Stimulated activated naive B cell treated with anti-CD40 and anti-IgM and Interleukin-4, amounts not matched to agents 10 μg/mL and 1 μg/mL and 100 μg/mL, for 72 hours (primary cell): ENCODE data around the gene SULT1A2.

ENCODE experiments used
- ATAC-seq, 2 donors: fragments of 150-1000 bp; cut with Tn5 transposase; replicated peaks; 2 replicates each; pipeline ENCODE4 v1.10.0; 2021; ENCODE audit warnings: moderate library complexity in 1 of 2
- DNase-seq: peaks from one replicate; pipeline ENCODE4 v3.0.0; 2021
- H3K27ac Mint-ChIP-seq: one replicate; pipeline ENCODE4 v1.8.0; 2022; ENCODE audit warnings: mild to moderate bottlenecking, mixed read lengths
- H3K27me3 Mint-ChIP-seq, 2 donors: one replicate each; pipeline ENCODE4 v1.8.0; 2022; ENCODE audit warnings: mixed read lengths in 2 of 2
- H3K36me3 Mint-ChIP-seq, 2 donors: one replicate each; pipeline ENCODE4 v1.8.0; 2022; ENCODE audit warnings: mixed read lengths in 2 of 2, mild to moderate bottlenecking in 1 of 2
- H3K4me1 Mint-ChIP-seq, 2 donors: one replicate each; pipeline ENCODE4 v1.8.0; 2022; ENCODE audit warnings: mixed read lengths in 2 of 2, mild to moderate bottlenecking in 1 of 2
- H3K4me3 Mint-ChIP-seq, 2 donors: one replicate each; pipeline ENCODE4 v1.8.0; 2022; ENCODE audit warnings: mild to moderate bottlenecking in 2 of 2, mixed read lengths in 2 of 2, moderate library complexity in 1 of 2
- H3K9me3 Mint-ChIP-seq, 2 donors: one replicate each; pipeline ENCODE4 v1.8.0; 2022; ENCODE audit warnings: mixed read lengths in 2 of 2, mild to moderate bottlenecking in 1 of 2

SULT1A2 gene

DNA sequence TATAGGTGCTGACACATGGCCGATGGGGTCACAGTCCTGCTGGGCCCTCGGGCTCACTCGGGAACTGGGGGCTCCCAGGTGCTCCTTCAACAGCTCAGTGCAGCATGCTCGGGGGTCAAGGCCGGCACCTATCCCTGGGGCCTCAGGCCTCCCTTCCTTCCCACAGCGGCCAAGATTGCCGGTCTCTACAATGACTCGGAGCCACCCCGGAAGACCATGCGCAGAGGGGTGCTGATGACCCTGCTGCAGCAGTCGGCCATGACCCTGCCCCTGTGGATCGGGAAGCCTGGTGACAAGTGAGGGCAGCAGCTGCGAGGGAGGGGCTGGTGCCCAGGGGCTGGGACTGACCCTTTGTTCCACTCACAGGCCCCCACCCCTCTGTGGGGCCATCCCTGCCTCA is 6.9 kb downstream of the SULT1A2 start:
- DNase-seq = no peak
- peaks cover 5 to 11% of the 10 kb centered on the region in 2 donors for H3K4me1 Mint-ChIP-seq
- H3K27ac Mint-ChIP-seq = no peak overlapping the region
- no peaks in the 10 kb centered on the region for H3K9me3 Mint-ChIP-seq
- H3K36me3 Mint-ChIP-seq = peaks cover 50 to 59% of the 10 kb centered on the region in 2 donors
- H3K4me3 Mint-ChIP-seq = no peak overlapping the region
- no peak for ATAC-seq
- H3K27me3 Mint-ChIP-seq = no peaks in the 10 kb centered on the region

DNA sequence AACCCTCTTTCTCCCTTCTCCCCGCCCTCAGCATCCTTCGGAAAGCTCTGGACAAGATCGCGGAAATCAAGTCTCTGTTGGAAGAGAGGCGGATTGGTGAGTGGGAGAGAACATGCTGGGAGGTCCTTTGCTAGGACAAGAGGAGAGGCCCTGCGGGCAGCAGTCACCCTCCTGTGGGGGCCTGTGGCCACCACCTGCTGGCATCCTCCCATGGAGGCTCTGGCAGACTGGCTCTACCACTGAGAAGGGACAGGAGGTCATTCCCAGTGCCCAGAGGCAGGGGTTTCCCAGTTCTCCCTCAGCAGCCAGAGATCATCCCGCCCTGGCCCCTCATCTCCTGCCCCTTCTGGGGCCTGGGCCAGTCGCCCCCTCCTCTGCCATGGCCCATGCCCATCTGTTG is 7.8 kb downstream of the SULT1A2 start:
- H3K4me1 Mint-ChIP-seq = peaks cover 5 to 11% of the 10 kb centered on the region in 2 donors
- DNase-seq = no peak
- no peaks in the 10 kb centered on the region for H3K9me3 Mint-ChIP-seq
- no peak overlapping the region for H3K4me3 Mint-ChIP-seq
- H3K27ac Mint-ChIP-seq = peak overlapping the region; percentile 25
- no peaks in the 10 kb centered on the region for H3K27me3 Mint-ChIP-seq
- ATAC-seq = no peak
- H3K36me3 Mint-ChIP-seq = peaks cover 56 to 63% of the 10 kb centered on the region in 2 donors

DNA sequence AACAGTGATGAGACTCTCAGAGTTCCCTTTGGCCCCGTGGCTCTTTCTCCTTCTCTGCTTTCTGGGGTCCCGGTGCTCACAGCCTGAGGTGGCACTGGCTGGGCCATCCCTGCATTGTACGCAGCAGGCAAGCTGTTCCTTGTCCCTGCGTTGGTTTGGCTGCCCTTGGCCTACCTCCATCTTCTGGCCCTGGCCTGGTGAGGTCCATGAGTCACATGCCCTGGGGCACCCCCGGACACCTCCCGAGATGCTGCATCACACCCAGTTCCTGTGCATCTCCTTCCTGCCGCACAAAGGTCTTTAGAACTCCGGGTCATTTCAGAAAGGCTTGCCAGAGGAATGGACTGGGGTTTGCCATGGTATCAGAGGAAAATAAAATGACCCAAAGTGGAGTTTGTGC is 9.5 kb downstream of the SULT1A2 start:
- Mint-ChIP-seq H3K4me3 (no peak overlapping the region), H3K27me3 (no peaks in the 10 kb centered on the region), H3K4me1 (peaks cover 5 to 7% of the 10 kb centered on the region in 2 donors), H3K27ac (no peak overlapping the region), H3K36me3 (peaks cover 58 to 67% of the 10 kb centered on the region in 2 donors), H3K9me3 (no peaks in the 10 kb centered on the region)
- DNase-seq = no peak
- ATAC-seq = no peak

DNA sequence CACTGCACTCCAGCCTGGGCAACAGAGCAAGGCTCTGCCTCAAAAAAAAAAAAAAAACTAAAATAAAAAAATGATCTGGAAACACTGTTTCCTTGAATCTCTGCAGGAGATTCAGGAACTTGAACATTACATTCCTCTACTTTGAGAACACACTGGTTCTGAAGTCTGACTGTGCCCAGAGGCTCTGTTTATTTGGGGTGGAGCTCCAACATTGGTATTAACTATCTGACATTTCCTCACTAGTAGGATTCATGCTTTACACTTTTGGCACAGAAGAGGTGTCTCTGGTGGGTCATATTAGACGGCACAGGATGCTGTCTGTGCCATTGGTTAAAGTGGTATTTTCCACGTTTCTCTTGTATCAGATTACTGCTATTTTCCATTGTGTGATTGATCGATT is 10.4 kb downstream of the SULT1A2 start:
- H3K36me3 Mint-ChIP-seq = peaks cover 57 to 65% of the 10 kb centered on the region in 2 donors
- no peaks in the 10 kb centered on the region for H3K9me3 Mint-ChIP-seq
- no peak for DNase-seq
- no peak overlapping the region for H3K4me3 Mint-ChIP-seq
- no peak for ATAC-seq
- no peaks in the 10 kb centered on the region for H3K27me3 Mint-ChIP-seq
- H3K27ac Mint-ChIP-seq = no peak overlapping the region
- H3K4me1 Mint-ChIP-seq = peaks cover 5 to 7% of the 10 kb centered on the region in 2 donors

DNA sequence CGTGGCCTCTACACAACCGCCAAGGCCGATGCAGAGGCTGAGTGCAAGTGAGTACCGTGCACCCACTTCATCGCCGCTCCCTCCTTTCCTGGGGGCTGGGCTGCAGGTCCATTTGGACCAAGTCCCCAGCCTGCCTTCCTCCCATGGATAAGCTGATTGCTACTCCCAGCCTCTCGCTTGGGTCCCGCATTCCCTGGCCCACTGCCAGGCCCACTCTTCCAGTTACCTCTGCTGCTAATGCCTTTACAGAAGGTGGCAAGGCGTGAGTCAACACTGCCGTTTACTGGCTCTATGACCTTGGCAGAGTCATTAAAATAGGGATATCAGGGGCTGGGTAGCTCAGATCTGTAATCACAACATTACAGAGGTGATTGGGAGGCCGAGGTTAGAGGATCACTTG is 11.2 kb downstream of the SULT1A2 start:
- Mint-ChIP-seq H3K36me3 (peaks cover 56 to 64% of the 10 kb centered on the region in 2 donors), H3K27me3 (no peaks in the 10 kb centered on the region), H3K4me1 (peaks cover 5 to 7% of the 10 kb centered on the region in 2 donors), H3K9me3 (no peaks in the 10 kb centered on the region), H3K4me3 (no peak overlapping the region), H3K27ac (no peak overlapping the region)
- no peak for DNase-seq
- no peak for ATAC-seq

DNA sequence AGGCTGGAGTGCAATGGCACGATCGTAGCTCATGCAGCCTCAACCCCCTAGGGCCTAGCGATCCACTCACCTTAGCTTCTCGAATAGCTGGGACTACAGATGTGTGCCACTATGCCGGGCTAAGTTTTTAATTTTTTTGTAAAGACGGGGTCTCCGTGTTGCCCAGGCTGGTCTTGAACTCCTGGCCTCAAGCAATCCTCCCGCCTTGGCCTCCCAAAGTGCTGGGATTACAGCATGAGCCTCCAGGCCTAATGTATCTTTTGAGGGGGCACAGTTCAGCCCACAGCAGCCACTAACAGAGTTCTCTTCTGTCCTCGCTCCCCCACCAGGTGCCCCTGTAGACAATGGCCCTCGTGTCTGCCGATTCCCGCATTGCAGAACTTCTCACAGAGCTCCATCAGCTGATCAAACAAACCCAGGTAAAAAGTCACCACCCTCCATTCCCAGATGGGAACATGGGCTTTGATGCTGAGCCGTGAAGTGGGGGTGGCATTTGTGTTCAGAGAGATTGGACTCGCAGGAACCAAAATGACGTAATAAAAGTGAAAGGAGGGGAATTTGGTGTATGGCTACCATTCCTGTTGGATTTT is 16.0 kb downstream of the SULT1A2 start:
- H3K4me1 Mint-ChIP-seq = peaks cover 4 to 6% of the 10 kb centered on the region in 2 donors
- H3K27ac Mint-ChIP-seq = no peak overlapping the region
- no peaks in the 10 kb centered on the region for H3K9me3 Mint-ChIP-seq
- DNase-seq (no peak), ATAC-seq (no peak)
- H3K36me3 Mint-ChIP-seq = peaks cover 40 to 50% of the 10 kb centered on the region in 2 donors
- H3K4me3 Mint-ChIP-seq = no peak overlapping the region
- no peaks in the 10 kb centered on the region for H3K27me3 Mint-ChIP-seq

DNA sequence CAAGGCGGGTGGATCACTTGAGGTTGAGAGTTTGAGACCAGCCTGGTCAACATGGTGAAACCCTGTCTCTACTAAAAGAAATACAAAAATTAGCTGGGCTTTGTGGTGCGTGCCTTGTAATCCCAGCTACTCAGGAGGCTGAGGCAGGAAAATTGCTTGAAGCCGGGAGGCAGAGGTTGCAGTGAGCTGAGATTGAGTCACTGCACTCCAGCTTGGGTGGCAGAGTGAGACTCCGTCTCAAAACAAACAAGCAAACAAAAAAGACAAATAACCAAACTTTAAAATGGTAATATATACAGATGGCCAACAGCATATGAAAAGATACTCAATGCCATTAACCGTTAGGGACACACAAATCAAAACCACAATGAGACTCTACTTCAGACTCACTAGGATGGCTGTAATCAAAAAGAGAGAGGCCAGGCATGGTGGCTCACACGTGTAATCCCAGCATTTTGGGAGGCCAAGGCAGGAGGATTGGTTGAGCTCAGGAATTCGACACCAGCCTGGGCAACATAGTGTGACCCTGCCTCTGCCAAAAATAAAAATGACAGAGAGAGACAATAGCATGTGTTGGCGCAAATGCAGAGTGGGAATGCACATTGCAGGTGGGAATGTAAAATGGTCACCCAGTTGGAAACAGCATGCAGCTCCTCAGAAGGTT is 21.3 kb downstream of the SULT1A2 start:
- peak overlapping the region; percentile 28 for H3K27ac Mint-ChIP-seq
- DNase-seq = no peak
- H3K27me3 Mint-ChIP-seq = no peaks in the 10 kb centered on the region
- peaks cover 14 to 18% of the 10 kb centered on the region in 2 donors for H3K4me1 Mint-ChIP-seq
- ATAC-seq = no peak
- H3K4me3 Mint-ChIP-seq = no peak overlapping the region
- peaks cover 13 to 25% of the 10 kb centered on the region in 2 donors for H3K36me3 Mint-ChIP-seq
- no peaks in the 10 kb centered on the region for H3K9me3 Mint-ChIP-seq

DNA sequence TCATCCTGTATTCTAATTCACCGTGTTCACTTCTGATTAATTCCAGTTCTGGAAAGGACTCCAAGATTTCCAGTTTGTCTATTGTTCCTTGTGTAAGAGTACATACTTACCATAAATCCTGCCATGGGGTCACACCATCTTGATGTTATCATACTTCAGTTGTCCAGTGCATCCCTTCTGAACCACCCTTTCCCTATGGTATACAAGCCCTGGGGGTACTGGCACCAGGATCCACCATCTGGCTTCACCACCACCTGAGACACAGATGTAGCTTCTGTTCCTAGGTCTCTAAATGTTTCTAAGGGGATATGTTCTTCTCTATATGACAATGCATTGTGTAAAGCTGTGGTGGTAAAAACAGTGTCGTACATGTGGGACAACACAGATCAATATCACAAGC is 21.9 kb downstream of the SULT1A2 start:
- Mint-ChIP-seq H3K9me3 (no peaks in the 10 kb centered on the region), H3K4me3 (no peak overlapping the region), H3K36me3 (peaks cover 13 to 29% of the 10 kb centered on the region in 2 donors), H3K4me1 (peaks cover 14 to 18% of the 10 kb centered on the region in 2 donors), H3K27me3 (no peaks in the 10 kb centered on the region), H3K27ac (no peak overlapping the region)
- no peak for ATAC-seq
- no peak for DNase-seq

DNA sequence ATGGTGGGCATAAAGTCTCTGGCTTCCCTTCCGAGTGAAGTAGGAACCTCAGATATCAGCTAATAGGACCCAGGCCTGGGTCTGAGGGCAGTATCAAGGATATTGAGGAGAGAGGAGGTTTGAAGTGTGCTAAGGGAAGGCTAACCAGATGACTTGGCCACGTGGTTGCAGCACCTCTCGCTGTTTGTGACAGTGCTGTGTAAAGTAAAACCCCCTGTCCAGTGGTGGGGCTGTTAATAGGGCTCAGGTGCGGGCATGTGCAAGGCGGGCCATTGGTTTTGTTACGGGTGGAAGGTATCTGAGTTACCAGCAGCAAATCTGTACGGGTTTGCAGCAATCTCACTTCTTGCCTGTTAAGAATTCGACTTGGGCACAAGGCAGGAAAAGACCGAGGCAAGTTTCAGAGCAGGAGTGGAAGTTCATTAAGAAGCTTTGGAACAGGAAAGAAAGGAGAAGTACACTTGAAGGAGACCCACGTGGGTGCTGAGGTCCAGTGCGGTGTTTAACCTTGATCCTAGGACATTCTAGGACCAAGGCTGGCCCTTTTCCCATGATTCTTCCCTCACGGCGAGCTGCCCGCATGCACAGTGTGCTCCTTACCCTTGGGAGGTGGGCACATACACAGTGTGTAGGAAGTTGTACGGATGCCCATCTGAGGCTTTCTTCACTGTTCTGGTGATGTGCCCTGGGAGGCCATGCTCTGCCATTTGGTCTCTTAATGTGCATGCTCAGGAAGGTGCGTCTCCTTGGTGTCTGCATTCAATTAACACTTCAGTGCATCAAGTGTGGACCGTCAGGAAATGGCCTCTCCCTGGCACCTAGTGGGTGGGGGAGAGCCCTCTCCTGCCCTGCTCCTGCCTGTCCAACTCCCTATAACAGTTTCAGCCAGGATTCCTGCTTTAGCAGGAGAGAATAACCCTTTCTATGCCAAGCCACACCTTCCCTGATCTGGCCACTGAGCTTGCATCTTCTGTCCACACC is 22.8 kb downstream of the SULT1A2 start:
- peaks cover 11 to 26% of the 10 kb centered on the region in 2 donors for H3K36me3 Mint-ChIP-seq
- H3K4me1 Mint-ChIP-seq = peaks cover 14 to 18% of the 10 kb centered on the region in 2 donors

DNA sequence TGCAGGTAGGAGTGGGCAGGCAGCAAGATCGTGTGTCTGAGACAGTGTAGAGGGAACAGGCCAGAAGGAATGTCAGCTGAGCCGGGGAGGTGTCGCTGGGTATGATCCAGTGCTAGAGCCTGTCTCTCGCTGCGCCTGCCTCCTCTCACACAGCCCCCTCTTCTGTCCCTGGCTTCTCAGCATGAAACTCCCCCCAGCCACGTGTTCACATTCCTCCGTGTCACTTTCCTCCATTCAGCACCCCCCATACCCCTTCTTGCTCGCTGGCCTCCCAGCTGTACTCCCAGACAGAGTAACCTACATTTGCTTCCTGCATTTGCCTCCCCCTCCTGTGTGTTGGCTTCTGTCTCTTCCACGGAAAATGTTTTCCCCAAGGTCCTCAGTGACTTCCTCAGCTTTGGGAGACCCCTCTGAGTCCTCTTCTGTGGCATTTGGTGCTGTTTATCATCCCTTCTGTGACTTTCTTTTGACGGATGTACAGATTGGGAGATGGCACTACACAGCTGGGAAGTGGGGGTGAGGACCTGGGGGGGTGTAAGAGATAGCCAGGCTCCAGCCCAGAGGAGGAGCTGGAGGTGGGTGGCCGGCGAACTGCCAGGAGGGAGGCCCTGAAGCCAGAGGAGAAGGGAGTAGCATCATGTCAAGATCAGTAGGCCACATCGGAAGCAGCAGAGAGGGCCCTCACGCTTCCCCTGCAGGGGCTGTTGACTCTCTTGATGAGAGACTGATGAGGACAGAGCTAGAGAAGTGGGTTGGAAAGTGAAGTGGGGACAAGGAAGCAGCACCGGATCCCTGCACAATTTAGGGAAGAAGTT is 23.9 kb downstream of the SULT1A2 start:
- no peak overlapping the region for H3K27ac Mint-ChIP-seq
- ATAC-seq = no peak

More for the DNA sequence above, 22.8 kb downstream of the SULT1A2 start:
- H3K9me3 Mint-ChIP-seq = no peaks in the 10 kb centered on the region
- H3K27ac Mint-ChIP-seq = peak overlapping the region; percentile 72
- no peak overlapping the region for H3K4me3 Mint-ChIP-seq
- DNase-seq (no peak), ATAC-seq (no peak)
- no peaks in the 10 kb centered on the region for H3K27me3 Mint-ChIP-seq

DNA sequence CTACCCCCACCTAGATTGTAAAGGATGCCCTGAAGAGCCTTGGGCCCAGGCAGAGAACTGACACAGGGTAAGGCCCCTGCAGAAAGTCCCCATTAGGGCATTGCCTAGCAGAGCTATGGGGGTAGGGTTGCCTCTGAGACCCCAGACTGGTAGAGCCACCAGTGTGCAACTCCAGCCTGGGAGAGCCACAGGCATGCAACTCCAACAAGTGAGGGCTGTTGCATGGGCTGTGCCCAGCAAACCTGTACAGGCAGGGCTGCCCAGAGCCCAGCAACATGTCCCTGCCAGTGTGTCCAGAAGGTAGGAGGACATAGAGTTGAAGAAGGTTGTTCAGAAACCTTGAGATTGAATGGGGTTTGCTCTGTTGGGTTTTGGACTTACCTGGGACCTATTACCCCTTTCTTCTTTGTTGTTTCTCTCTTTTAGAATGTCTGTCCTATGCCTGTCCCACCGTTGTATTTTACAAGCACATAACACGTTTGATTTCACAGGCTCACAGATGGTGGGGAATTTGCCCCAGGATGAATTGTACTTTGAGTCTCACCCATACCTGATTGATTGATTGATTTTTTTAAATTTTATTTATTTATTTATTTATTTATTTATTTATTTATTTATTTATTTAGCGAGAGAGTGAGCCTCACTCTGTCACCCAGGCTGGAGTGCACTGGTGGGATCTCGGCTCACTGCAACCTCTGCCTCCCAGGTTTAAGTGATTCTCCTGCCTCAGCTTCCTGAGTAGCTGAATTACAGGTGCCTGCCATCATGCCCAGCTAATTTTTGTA is 26.7 kb downstream of the SULT1A2 start:
- DNase-seq (no peak), ATAC-seq (no peak)
- no peak overlapping the region for H3K27ac Mint-ChIP-seq
- peaks cover 3 to 7% of the 10 kb centered on the region in 2 donors for H3K9me3 Mint-ChIP-seq
- no peak overlapping the region for H3K4me3 Mint-ChIP-seq
- peaks cover 19 to 30% of the 10 kb centered on the region in 2 donors for H3K4me1 Mint-ChIP-seq
- peaks cover 26 to 36% of the 10 kb centered on the region in 2 donors for H3K36me3 Mint-ChIP-seq
- no peaks in the 10 kb centered on the region for H3K27me3 Mint-ChIP-seq

More for the DNA sequence above, 23.9 kb downstream of the SULT1A2 start:
- no peak for DNase-seq
- Mint-ChIP-seq H3K27me3 (no peaks in the 10 kb centered on the region), H3K9me3 (no peaks in the 10 kb centered on the region), H3K36me3 (peaks cover 11 to 22% of the 10 kb centered on the region in 2 donors), H3K4me1 (peaks cover 13 to 18% of the 10 kb centered on the region in 2 donors), H3K4me3 (no peak overlapping the region)

DNA sequence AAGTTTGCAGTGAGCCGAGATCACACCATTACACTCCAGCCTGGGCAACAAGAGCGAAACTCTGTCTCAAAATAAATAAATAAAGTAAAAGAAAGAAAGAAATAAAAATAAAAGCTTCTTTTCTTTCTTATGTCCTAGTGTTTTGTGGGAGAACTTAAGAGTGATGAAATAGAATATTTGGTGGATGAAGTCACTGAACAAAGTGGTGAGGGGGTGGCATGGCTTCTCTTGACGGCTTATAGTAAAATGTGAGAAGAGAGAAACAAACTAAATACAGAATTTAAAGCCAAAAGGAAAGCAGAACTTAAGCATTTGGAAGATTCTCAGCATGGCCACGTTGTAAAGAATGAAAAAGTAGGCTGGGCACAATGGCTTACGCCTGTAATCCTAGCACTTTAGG is 27.8 kb downstream of the SULT1A2 start:
- Mint-ChIP-seq H3K4me1 (peaks cover 23 to 39% of the 10 kb centered on the region in 2 donors), H3K4me3 (no peak overlapping the region), H3K27ac (no peak overlapping the region), H3K27me3 (no peaks in the 10 kb centered on the region), H3K36me3 (peaks cover 29 to 45% of the 10 kb centered on the region in 2 donors), H3K9me3 (peaks cover 3 to 7% of the 10 kb centered on the region in 2 donors)
- ATAC-seq (no peak), DNase-seq (no peak)

DNA sequence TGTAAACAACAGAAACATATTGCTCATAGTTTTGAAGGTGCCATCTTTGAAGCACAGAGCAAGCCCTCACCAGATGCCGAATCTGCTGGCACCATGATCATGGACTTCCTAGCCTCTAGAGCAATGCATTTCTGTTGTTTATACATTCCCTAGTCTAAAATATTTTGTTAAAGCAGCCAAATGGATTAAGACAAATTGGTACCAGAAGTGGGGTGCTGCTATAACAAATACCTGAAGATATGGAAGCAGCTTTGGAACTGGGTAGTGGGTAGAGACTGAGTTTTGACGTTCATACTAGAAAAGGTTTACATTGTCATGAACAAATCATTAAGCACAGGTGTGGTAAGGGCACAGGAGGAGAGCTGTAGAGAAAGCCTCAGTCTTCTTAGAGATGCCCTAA is 29.6 kb downstream of the SULT1A2 start:
- ATAC-seq (no peak), DNase-seq (no peak)
- no peak overlapping the region for H3K4me3 Mint-ChIP-seq
- H3K36me3 Mint-ChIP-seq = peaks cover 26 to 37% of the 10 kb centered on the region in 2 donors
- no peaks in the 10 kb centered on the region for H3K27me3 Mint-ChIP-seq
- H3K27ac Mint-ChIP-seq = no peak overlapping the region
- H3K9me3 Mint-ChIP-seq = peaks cover 3 to 7% of the 10 kb centered on the region in 2 donors
- peaks cover 15 to 30% of the 10 kb centered on the region in 2 donors for H3K4me1 Mint-ChIP-seq
